Uterus (tissue), 2 donors: ENCODE results near the gene TSTD1.

Experiments used
- POLR2A ChIP-seq, 2 donors: fragments of 450-650 bp; IDR thresholded peaks; one replicate each; pipeline ENCODE4 v1.6.1; 2016; ENCODE audit warnings: antibody characterized with exemption in 2 of 2, mild to moderate bottlenecking in 1 of 2, moderate library complexity in 1 of 2
- TF ChIP-seq, protein P1 (sequence below), 4 experiments: fragments of 200-600 bp in 2 of 4; fragments of 450-650 bp in 2 of 4; sonication (generic) in 2 of 4; IDR thresholded peaks; one replicate each; pipeline ENCODE4 v1.5.1; 2016 to 2019; ENCODE audit warnings: antibody characterized with exemption in 4 of 4, mild to moderate bottlenecking in 2 of 4, moderate library complexity in 1 of 4

DNA sequence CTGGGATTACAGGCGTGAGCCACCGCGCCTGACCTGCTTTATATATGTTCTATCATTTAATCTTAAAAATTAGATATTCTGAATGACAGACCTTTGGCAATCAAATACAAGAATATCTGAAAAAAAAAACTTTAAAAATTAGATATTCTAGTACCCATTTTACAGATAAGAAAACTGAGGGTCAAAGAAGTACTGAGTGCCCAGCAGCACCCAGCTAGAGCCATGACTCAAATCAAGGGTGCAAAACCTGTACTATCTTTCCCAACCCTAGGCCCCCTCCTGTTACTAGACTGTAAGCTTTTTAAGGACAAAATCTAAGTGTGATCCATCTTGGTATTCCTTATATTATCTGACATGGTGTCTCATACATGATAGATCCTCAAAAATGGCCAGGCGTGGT is 22.7 kb upstream of the TSTD1 start:
- TF ChIP-seq POLR2A (IDR thresholded peaks at IDR 0.05) = no peak
- TF ChIP-seq, protein P1, sequence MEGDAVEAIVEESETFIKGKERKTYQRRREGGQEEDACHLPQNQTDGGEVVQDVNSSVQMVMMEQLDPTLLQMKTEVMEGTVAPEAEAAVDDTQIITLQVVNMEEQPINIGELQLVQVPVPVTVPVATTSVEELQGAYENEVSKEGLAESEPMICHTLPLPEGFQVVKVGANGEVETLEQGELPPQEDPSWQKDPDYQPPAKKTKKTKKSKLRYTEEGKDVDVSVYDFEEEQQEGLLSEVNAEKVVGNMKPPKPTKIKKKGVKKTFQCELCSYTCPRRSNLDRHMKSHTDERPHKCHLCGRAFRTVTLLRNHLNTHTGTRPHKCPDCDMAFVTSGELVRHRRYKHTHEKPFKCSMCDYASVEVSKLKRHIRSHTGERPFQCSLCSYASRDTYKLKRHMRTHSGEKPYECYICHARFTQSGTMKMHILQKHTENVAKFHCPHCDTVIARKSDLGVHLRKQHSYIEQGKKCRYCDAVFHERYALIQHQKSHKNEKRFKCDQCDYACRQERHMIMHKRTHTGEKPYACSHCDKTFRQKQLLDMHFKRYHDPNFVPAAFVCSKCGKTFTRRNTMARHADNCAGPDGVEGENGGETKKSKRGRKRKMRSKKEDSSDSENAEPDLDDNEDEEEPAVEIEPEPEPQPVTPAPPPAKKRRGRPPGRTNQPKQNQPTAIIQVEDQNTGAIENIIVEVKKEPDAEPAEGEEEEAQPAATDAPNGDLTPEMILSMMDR (IDR thresholded peaks at IDR 0.05) = no peak
